Measurements from ENCODE around the gene NFKBIL1.

DNA sequence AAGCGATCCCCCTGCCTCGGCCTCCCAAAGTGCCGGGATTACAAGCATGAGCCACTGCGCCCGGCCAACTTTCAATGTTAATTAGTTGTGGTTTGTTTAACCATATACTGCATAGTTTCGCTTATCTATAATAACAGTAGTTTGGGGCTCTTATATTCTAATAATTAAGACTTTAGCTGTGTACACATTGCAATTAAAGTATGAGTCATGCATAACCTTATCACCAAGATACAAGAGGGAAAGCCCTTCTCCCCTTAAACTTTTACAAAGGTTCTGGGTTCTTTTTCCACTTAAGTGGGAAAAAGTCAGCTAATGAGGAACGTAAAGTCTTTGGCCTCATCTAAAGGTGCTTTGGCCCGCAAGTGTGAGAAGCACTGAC lies 21.9 kb upstream of the NFKBIL1 start:
- TF ChIP-seq, protein P1, sequence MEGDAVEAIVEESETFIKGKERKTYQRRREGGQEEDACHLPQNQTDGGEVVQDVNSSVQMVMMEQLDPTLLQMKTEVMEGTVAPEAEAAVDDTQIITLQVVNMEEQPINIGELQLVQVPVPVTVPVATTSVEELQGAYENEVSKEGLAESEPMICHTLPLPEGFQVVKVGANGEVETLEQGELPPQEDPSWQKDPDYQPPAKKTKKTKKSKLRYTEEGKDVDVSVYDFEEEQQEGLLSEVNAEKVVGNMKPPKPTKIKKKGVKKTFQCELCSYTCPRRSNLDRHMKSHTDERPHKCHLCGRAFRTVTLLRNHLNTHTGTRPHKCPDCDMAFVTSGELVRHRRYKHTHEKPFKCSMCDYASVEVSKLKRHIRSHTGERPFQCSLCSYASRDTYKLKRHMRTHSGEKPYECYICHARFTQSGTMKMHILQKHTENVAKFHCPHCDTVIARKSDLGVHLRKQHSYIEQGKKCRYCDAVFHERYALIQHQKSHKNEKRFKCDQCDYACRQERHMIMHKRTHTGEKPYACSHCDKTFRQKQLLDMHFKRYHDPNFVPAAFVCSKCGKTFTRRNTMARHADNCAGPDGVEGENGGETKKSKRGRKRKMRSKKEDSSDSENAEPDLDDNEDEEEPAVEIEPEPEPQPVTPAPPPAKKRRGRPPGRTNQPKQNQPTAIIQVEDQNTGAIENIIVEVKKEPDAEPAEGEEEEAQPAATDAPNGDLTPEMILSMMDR (IDR thresholded peaks at IDR 0.05), result no peak
- no peak for TF ChIP-seq POLR2A (IDR thresholded peaks at IDR 0.05)
